Suppressor macrophage treated with lipopolysaccharide for 1 hour (primary cell): ENCODE measurements around the gene RAB11FIP2.

Experiments
- DNase-seq, 3 donors: peaks; one replicate each; pipeline ENCODE4 v3.0.0-alpha.2; 2020 to 2022

RAB11FIP2 gene

GRCh38 chr10:118033905-118034304 lies 12.8 kb downstream of the RAB11FIP2 start:
- DNase-seq: no peak

DNA sequence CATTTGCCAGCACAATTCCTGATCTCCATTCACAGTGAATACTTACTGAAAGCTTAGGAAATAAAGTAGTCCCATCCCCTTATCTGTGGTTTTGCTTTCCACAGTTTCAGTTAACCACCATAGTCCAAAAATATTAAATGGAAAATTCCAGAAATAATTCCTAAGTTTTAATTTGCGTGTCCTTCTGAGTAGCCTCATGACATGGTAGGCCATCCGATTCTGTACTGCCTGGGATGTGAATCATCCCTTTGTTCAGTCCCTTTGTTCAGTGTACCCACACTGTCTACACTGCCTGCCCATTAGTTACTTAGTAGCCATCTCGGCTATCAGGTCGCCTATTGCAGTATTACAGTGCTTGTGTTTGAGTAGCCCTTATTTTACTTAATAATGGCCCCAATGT lies 14.2 kb downstream of the RAB11FIP2 start:
- DNase-seq: no peak

DNA sequence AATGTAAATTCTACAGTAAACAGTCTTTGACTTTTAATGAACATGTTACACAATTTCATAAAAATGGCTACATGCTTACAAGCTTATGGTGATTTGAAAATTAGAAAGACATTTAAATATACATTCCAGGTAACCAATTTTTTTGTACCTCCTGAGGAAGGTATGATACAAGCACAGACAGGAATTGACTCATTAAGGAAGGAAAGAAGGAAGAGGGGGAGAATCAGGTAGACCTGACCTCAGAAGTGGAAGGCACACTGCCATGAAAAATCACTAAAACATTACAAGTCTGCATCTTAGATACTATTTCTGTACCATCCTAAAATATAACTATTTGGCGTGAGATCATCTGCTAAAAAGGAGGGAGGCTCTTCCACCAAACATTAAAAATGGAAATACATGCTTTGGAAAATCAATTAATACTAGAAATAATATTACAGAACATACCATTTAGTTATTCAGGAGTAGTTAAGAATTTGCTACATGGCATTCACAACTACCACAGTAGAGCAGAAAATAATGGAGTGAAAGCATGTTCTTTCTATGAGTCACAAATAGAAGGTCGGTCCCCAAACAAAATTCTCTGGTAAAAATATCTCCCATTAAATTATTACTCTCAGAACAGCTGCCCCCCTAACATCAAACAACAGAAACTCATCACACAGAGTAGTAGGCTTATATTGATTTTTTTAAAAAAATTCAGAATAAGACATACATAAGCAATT lies 15.2 kb downstream of the RAB11FIP2 start:
- no peak for DNase-seq

GRCh38 chr10:118028619-118029018 lies 18.1 kb downstream of the RAB11FIP2 start:
- no peak for DNase-seq

DNA sequence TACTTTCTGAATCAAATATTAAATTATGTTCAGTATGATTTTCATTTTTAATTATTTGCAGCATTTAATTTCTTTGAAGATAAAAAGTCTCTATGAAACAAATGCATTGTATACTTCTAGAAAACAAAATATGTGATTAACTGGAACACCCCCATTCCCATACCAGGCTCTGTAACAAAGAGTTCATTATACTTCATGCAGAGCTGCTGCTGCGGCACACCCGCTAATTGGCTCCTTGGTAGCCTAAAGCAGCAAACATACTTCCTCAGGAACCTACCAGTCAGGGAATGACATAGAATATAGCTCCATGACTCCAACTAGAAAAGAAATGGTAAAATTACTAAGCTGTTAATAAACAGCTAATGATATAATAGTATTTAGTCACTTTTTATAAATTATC lies 19.3 kb downstream of the RAB11FIP2 start:
- no peak for DNase-seq

DNA sequence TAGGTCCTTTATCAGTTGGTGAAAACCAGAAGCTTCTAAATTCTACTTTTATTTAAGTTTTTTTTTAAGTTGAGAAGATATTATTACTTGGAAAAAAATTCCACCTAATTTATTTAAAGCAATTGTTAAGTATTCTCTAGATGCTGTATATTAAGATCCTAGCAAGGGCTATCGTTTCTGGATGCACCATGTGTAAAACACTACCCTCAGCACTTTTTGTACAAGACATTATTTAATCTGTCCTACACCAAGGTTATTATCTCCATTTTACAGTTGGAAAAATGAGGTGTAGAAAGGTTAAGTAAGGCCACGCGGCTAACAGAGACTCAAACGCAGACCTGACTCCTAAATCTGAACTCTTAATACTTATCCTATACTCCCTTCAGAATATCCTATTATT lies 19.8 kb downstream of the RAB11FIP2 start:
- DNase-seq: no peak

GRCh38 chr10:118020365-118020764 lies 26.4 kb downstream of the RAB11FIP2 start:
- DNase-seq: no peak

DNA sequence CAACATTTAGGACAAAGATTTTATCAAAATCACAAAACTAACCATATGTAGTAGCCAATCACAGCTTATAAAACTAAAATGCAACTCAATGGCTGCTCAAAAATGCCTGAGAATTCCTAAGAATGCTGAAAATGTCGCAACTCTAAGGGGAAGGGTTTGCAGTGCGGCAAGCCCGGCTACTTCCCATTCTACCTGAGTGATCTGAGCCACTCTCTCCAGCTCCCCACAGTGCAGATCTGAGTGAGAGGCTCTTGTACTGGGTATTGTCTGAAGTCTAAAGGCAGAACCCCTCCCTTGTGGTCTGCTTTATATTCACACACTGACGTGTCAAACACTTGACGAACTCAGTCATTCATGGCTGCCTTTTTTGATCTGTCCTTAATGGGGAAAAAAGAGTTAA lies 28.9 kb downstream of the RAB11FIP2 start:
- DNase-seq: peak in 1 of 3 donors; percentile 2

GRCh38 chr10:118017071-118017740 lies 29.5 kb downstream of the RAB11FIP2 start:
- DNase-seq: no peak

GRCh38 chr10:118012952-118013525 lies 33.7 kb downstream of the RAB11FIP2 start:
- DNase-seq: no peak

- DNase-seq: no peak
Measured at GRCh38 chr10:118007773-118008172, 39.0 kb downstream of the RAB11FIP2 start.

GRCh38 chr10:118003126-118003525 lies 43.6 kb downstream of the RAB11FIP2 start:
- DNase-seq: peak in 2 of 3 donors; percentile 4 to 7

- peak; percentile 5 to 51 (median 33) for DNase-seq
Measured at GRCh38 chr10:118002581-118002980, 44.2 kb downstream of the RAB11FIP2 start.

GRCh38 chr10:117997673-117998072 lies 49.1 kb downstream of the RAB11FIP2 start:
- no peak for DNase-seq

DNA sequence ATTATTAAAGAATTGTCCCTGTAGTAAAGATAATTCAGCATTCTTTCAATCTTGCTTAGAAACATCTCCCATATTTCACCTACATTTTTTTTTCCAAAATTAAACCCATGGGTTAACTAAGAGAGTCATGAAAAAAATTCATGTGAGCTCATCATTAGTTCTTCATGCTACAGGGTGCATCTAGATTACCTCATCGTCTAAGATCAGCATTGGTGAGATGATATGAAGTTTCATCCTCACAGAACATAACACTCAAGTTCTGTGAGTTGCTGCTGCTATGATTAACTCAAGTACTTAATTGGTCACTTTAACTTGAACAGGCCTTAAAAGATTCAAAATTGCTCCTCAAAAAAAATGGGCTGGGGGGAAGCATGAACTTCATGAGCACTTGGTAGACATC lies 50.0 kb downstream of the RAB11FIP2 start:
- DNase-seq: no peak

DNA sequence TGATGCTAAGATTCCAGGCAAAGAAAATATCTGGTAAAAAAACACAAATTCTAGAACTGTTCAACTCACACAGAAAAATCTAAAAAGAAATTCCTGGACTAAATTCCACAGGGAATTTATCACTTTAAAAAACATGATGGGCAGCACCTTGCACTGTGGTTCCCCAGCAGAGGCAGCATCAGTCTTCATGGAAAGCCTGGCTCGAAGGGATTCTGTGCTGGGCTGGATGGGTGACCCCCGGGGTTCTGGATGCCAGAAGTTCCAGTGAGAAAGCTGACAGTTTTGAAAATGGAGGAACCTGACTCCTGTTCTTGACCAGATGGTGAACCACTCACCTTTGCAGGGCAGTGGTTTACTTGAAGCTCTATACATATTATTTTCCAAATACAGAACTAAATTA lies 52.0 kb downstream of the RAB11FIP2 start:
- DNase-seq: no peak

- DNase-seq: no peak
Measured at GRCh38 chr10:117993166-117993565, 53.6 kb downstream of the RAB11FIP2 start.

DNA sequence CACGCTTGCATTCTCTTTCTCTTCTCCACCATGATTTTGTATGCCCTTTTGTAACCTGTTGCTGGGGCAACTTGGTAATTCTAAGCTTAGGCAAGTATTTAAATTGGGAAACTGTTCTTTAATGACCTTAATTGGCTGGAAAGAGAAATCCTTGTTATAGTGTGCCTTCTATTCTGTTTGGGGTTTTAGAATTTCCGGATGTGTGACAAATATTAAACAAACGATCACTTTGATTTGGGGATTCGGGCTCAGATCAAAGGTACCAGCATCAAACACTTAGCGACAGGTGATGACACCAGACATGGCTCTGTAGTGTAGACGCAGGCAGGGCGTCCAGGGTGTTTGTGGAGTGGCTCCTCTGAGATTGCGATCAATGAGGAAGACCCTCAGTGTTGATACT lies 55.0 kb downstream of the RAB11FIP2 start:
- DNase-seq: no peak

DNA sequence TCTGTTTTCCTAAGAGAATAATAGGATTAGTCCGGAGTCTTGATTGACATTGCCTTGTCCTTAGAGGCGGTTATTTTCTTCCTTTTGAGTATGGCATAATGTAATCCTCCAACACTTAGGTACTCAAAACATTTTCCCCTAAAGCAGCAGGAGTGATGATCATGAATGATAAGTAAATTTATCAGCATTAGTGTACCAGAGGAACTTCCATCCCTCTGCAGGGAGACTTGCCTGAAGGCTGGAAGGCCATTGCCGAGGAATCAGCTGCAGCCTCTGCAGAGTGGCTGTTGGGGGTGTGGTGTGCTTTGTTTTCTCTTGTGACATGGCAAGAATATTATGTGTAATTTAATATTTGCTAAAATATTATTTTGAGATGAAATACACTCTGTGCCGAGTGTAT lies 56.8 kb downstream of the RAB11FIP2 start:
- no peak for DNase-seq

- no peak for DNase-seq
Measured at GRCh38 chr10:117988814-117989213, 57.9 kb downstream of the RAB11FIP2 start.

DNA sequence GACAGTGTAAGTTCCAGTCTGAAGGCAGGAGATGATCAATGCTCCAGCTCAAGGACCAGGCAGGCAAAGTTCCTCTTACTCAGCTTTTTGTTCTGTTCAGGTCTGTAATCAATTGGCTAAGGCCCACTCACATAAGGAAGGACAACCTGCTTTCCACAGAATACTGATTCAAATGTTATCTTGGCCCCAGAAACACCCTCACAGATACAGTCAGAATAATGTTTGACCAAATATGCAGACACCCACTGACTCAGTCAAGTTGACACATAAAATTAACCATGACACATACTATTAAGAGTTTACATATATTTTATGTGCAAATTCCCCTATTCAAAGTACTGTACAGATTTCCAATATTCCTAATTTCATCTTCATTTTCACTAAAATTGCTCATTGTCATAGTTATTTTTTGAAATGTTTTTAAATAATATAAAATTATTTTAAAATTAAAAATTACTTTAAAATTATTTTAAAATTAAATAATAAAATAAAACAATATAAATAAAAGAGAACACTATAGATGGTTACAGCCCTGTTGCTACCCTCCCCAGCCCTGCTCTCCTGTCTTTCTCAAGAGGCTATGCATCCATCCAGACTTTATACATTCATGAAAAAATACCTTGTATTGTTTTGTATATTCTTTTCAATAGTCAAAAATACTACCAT lies 59.4 kb downstream of the RAB11FIP2 start:
- peak in 1 of 3 donors; percentile 2 for DNase-seq

GRCh38 chr10:117983961-117984360 lies 62.8 kb downstream of the RAB11FIP2 start:
- no peak for DNase-seq
